ENCODE measurements around the gene CCK. TPM values are rescaled to one million over a fixed set of nuclear protein-coding genes. Genes with fewer than 3 reads are reported as not detected.

The CCK gene
- total RNA-seq, 1 donor from 2014 or later = not detected

DNA sequence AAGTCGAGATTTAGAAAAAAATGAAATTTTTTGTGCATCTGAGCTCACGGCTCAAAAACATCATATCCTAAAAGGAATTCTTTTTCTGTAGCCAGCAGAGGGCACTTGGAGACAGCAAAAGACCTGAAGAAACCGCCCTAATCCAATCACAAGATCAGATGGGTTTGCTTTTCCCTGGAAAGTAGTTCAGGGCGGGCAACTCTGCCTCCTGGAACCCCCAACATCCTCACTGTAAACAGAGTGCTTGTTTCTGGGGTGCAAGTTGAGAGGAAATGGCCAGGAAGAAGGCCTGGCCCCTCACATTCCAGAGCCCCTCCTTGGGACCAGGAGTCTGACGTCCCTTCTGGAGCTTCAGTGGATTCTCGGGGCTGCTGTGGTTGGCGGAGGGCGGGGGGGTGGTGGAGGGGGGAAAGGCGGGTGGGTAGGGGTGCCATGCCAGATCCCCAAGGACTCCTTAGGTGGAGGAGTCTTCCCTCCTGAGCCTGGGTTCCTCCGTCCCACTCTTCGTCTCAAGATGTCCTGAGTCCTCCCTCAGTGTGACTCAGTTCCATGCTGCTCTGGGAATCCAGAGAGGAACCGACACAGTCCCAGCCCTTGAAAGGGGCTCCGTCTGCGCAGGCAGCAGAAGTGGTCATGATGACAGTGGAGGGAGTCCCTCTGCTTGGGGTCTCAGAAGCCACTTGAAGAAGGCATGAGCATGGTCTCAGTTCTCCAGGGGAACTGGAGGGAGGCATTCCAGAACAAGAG lies 35.9 kb downstream of the CCK start:
- Mint-ChIP-seq H3K4me3 (no peak overlapping the region), H3K27ac (no peak overlapping the region), H3K36me3 (peaks cover 8% of the 10 kb centered on the region), H3K9me3 (peaks cover 1% of the 10 kb centered on the region), H3K27me3 (ENCODE audit: low read depth) (peaks cover 16% of the 10 kb centered on the region), H3K4me1 (peaks cover 3% of the 10 kb centered on the region)
- TF ChIP-seq CTCF (IDR thresholded peaks at IDR 0.05; ENCODE audit: unreplicated experiment) = peak; percentile 47
- DNase-seq (ENCODE audit: low spot score in 2 of 2, unreplicated experiment in 2 of 2) = no peak

DNA sequence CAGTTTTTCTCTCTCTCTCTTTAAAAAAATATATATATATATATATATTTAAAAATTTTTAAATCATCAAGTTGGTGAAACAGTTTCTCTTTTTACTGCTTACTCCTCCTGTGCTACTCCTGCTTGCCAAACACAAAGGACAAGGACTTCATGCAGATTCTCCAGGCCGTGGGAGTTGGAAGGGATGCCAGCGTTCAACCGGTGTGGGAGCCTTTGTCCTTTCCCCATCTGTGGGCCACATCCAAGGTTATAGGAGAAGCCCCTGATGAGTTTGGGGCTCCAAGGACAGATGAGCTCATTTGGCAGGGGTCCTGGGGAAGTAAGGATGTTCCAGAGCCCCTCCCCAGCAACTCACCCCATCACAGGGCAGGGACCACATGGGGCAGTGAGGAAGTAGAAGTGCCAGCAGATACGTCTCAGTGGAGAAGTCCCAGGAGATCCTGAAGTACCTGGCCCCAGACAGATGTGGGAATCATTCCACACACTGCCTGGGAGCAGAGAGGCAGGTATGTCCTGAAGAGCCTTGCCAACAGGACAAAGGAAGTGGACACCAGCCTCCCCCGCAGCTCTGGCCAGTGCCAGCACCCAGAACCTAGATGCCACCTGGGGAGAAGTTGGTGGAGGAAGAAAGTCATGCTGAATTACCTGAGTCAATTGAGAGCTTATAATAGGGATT lies 36.6 kb downstream of the CCK start:
- DNase-seq (ENCODE audit: low spot score in 2 of 2, unreplicated experiment in 2 of 2) = no peak
- H3K27me3 Mint-ChIP-seq (ENCODE audit: low read depth) = peaks cover 9% of the 10 kb centered on the region
- H3K4me3 Mint-ChIP-seq = no peak overlapping the region
- H3K9me3 Mint-ChIP-seq = no peaks in the 10 kb centered on the region
- H3K4me1 Mint-ChIP-seq = peaks cover 3% of the 10 kb centered on the region
- no peak overlapping the region for H3K27ac Mint-ChIP-seq
- TF ChIP-seq CTCF (IDR thresholded peaks at IDR 0.05; ENCODE audit: unreplicated experiment) = no peak
- peaks cover 8% of the 10 kb centered on the region for H3K36me3 Mint-ChIP-seq

DNA sequence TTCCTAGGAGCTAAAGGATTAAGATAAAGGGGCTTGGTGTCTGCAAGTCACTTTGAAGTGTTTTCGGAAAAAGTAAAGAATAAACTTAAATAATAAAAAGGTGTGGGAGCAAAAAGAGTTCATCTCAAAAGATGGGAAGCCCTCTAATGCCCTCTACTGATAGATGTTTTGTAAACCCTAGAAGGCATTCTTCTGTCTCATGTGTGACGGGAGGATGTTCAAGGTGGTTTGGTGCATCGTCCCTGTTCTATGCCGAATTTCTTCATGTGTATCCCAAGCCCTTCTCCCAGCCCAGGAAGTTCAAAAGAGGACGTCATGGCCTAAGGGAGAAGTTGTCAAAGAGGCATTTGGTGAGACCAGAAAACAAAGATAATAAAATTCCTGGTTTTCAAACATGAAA lies 37.2 kb downstream of the CCK start:
- Mint-ChIP-seq H3K36me3 (peaks cover 10% of the 10 kb centered on the region), H3K9me3 (no peaks in the 10 kb centered on the region), H3K4me3 (no peak overlapping the region), H3K27ac (no peak overlapping the region), H3K4me1 (peaks cover 3% of the 10 kb centered on the region), H3K27me3 (ENCODE audit: low read depth) (peaks cover 4% of the 10 kb centered on the region)
- DNase-seq (ENCODE audit: low spot score in 2 of 2, unreplicated experiment in 2 of 2) = no peak
- no peak for TF ChIP-seq CTCF (IDR thresholded peaks at IDR 0.05; ENCODE audit: unreplicated experiment)

DNA sequence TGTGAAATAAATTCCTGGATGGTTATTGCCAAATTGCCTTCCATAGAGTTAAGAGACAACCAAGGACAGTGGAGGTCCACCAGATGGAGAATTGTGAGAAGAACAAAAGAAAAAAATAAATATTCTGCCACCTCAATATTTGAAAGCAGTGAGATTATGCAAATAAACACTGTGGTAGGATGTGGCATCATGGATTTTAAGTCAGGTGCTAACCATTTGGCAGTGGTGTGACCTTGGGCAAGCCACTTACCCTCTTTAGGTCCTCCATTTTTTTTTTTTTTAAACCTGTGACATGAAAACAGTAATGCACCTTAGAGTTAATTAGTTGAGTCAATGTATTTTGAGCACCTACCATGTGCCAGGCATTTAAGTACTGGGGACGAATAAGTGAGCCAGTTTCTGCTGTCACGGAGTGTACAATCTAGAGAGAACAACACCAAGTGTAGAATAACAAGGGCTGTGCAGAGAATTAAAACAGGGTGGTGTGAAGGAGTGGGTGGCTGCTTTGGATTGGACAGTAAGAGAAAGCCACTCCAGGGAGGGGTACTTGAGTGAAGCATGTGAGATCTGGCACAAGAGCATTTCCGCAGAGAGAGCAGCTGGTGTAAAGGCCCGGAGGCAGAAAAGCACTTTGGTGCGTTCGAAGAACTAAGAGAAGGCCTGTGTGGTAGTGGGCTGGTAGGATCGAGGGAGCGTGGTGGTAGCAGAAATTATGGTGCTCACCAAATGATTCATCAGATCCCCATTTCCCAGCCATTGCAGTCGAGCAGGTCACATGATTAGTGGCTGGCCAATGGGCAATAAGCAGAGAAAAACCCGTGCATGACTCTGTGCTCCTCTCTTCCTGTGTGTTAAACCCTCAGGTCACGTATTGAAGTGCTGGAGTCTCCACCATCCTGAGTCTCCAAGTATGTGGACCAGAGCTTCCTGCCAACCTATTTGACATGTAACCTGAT lies 39.2 kb downstream of the CCK start:
- no peak for TF ChIP-seq CTCF (IDR thresholded peaks at IDR 0.05; ENCODE audit: unreplicated experiment)
- H3K27me3 Mint-ChIP-seq (ENCODE audit: low read depth) = peaks cover 4% of the 10 kb centered on the region
- H3K27ac Mint-ChIP-seq = no peak overlapping the region

GRCh38 chr3:42225486-42226363 lies 40.3 kb downstream of the CCK start:
- Mint-ChIP-seq H3K9me3 (no peaks in the 10 kb centered on the region), H3K27me3 (ENCODE audit: low read depth) (peaks cover under 1% of the 10 kb centered on the region), H3K36me3 (peaks cover 15% of the 10 kb centered on the region), H3K4me1 (peaks cover 3% of the 10 kb centered on the region), H3K27ac (peak overlapping the region; percentile 66), H3K4me3 (no peak overlapping the region)
- no peak for DNase-seq (ENCODE audit: low spot score in 2 of 2, unreplicated experiment in 2 of 2)
- TF ChIP-seq CTCF (IDR thresholded peaks at IDR 0.05; ENCODE audit: unreplicated experiment) = no peak

More for the DNA sequence above, 39.2 kb downstream of the CCK start:
- H3K9me3 Mint-ChIP-seq = no peaks in the 10 kb centered on the region
- no peak overlapping the region for H3K4me3 Mint-ChIP-seq
- H3K4me1 Mint-ChIP-seq = peaks cover 3% of the 10 kb centered on the region
- H3K36me3 Mint-ChIP-seq = peaks cover 14% of the 10 kb centered on the region
- no peak for DNase-seq (ENCODE audit: low spot score in 2 of 2, unreplicated experiment in 2 of 2)
